Stimulated activated CD8-positive, alpha-beta memory T cell treated with anti-CD3 and anti-CD28 coated beads, Interleukin-7, amount 100 ng/mL, for 24 hours (primary cell): ENCODE measurements around the gene FGGY.

ENCODE experiments used
- DNase-seq: peaks from one replicate; pipeline ENCODE4 v3.0.0-alpha.2; 2020; ENCODE audit warnings: low read depth

The FGGY gene

GRCh38 chr1:59390307-59390706 lies 93.4 kb downstream of the FGGY start:
- no peak for DNase-seq

DNA sequence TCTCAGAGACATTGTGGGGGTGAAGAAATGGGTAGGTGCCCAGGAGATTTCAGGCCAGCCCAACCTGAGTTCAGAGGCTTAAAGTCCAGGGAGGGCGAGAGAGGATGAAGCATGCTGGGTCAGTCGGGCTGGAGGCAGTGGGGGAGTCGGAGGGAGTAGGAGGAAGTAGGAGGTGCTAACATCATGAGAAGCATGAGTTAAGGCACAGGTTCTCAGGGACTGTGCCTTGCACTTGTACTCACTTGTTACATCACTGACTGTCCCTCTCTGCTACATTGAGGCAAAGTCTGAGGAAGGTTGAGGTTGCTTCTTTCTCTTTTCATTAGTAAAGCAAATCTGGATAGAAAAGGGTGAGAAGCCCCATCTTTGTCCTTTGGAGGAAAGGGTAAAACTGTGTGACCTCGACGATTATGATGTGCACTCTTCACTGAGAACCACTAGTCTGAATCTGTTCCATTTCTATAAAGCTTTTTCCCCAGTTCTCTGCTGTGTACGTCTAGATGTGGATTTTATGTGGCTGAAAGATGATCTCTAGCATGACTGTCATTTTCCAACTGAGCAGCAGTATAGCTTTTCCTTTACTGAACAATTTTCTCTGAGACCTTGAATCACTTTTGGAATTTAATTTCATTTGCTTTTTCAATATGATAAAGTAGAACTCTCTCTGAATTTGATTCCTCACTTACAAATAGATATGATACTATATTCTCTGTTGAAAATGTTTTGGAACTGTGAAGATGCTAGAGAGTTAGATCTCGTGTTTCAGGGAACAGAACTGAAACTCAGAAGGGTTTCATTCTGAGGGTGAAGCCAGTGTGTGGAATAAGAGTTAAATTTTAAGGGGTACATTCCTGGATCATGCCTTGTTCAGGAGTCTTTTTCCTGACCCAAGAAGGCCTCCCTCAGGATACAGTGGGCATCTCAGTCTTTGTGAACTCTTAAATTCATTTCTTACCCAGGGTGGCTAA lies 94.6 kb downstream of the FGGY start:
- no peak for DNase-seq

DNA sequence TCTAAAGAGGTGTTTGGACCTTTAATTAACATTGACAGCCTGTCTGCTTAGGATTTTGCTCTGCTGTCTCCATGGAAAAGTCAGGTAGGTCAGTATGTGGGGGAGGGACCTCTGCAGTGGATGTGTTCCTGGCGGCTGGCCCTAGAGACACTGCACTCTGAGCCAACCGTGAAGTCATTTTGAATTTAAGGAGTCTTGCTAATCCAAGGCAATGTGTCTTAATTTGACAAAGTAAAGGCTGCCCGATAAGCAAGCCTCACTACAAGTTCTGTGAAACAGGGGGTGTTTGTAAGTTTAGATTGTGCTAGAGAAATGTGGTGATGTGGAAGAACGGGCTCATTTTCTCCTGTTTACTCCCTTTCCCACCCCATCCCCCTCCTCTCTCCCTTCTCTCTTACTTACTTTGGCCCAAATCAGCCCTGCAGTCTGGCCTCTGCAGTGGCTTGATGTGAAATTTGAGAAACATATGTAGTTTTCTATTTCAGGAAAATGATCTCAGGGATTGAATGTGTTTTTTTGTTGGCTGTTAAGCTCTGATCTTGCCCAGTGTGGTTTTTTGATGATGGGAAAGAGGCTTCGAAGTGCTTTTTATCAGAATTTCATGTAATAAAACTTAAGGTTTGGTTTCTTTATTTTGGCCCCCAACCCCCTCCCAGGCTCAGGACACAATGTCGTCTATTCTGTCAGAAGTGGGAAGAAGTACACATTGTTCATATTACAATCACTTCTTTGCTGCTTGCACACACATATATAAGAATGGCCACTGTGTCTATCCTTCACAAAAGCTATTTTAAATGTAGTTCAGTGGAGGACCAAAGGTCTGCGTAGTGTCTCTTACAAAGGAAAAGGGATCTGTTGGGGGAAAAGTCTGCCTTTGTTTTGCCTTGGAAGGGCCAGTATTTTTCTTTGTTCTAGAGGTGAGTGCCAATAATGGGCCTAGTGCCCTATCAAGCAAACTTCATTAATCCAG lies 96.6 kb downstream of the FGGY start:
- no peak for DNase-seq

DNA sequence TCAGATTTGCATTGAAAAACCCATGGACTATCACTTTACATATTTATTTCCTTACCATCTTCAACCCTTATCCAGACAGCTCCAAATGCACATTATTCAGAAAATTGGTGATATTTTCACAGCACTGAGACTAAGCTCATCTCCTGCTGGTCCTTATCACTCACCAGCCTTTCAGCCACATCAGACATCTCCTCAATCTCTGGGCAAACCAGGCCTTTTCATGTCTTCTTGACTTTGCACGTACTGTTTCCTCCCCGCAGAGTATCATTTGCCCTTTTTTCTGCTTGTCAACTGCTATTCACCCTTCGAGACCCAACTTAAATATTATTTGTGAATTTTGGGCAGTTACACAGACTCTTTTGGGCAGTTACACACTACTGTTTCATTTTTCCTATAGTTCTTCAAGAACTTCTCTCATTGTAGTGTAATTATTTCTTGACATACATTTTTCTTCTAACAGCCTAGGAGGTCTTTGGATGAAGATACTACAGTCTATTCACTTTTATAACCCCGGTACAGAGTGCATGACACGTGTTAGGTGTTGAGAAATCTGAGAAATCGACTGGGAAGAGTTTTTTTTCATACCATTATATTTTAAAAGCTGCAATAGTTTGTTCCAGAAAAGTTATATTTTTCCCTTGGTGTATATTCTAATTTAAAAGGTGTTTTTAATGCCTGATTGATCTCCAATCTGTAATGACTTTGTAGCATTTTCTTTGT lies 98.0 kb downstream of the FGGY start:
- no peak for DNase-seq

GRCh38 chr1:59396387-59396786 lies 99.5 kb downstream of the FGGY start:
- DNase-seq, result no peak

DNA sequence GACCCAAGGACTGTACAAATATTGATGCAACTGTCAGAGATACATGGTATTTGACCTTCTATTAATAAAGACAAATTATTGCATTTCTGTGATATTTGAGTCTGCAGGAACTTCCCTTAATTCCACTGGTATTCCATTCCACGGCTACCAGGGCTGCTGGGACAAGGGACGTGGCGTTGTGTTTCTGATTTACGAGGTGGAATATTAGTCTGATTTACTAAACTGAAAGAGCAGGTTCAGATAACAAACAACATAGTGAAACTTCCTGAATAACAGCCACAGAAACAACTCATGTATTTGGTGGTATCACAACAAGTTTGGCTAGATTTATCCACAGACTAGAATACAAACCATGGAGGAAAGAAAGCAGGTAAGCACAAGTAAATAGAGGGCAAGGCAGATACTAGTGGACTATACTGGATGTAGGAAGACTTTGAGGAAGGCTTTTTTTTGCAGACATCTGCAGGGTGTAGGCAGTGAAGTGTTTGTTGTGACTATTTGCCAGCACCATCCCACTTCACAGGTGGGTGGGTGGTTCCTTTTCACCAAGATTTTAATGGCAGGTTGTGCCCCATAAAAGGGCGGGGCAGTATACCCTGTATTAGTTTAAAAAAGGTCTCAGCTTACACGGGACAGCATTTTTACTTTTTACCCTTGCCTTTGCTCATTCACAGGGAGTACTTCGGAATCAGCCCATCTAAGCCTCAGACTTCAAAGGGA lies 100.4 kb downstream of the FGGY start:
- DNase-seq, result no peak

DNA sequence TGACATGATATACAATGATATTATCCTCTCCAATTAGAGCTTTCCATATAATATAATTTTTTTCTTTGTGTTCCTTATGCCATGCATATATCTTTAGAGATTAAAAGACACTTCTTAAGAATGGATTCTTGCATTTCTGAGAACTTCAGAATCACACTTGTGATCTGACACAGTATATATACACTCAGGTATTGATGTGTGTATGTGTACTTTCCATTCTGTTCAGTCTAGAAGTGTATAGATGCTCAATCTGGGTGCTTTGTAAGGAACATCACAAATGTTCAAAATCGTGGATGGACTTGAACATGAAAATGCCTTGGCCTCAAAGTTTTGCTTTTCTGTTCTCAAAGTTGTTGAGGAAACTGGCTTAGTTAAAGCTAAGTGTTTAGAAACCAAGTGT lies 102.7 kb downstream of the FGGY start:
- no peak for DNase-seq

DNA sequence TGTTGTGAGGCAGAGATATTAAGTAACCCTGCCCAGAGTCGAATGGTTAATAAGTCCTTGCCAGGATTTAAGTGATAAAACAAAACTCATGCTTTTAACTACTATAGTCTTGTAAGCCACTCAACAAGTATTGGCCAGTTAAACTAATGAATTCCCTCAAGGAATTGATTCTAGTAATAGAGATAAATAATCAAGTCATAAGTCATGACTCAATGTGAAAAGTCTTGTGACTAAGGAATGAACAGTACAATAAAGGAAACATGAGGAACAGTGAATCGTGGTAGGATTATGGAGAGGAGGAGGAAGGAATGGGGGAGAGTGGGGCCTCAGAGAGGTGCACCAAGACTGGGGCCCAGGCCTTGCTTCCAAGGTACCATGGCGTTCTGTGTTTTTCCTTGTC lies 104.7 kb downstream of the FGGY start:
- DNase-seq, result no peak

DNA sequence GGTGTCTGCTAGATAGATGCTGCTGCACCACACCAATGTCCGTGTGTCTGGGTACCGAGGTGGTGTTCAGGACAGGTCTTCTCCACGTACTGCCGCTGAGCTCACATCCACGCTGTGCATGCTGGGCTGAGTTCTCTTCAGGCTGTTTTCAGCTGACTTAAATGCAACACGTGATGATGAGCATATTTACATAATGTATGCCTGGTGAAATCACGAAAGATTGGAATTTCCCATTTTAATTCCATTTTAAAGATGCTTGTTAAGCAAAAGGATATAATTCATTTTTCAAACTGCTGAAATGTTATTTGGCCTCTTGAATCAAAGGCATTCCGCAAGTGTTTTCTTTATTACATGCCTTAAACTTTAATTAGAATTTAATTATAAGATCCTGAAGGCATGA lies 107.9 kb downstream of the FGGY start:
- no peak for DNase-seq

- no peak for DNase-seq
Measured at GRCh38 chr1:59406437-59407164, 109.7 kb downstream of the FGGY start.

DNA sequence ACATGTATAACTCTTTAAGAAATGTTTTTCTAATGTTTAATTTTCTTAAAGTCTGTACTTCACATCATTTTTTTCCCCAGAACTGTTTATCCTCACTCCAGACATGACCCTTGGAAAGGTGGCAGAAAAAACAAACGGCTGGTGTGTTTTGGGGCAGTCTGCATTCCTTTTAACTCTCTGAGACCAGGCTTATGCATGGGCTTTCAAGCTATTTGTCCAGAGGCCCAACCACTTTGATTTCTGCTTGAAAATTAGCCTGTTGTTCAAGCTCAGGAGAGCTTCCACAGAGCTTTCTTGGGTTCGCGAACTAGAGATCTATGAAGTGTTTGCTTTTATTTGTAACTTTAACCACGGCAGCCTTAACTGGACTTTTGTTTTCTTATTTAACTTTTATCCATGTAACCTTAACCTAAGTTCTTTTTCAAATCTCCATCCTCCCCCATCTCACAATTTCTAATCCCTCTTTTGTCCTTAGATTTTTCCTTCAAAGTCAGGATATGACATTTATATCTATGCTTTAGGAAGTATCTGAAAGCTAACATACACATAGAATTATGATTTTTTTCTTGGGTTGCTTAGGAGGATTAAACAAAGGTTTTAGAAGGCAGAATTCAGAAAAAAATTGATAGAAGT lies 111.8 kb downstream of the FGGY start:
- DNase-seq, result no peak

DNA sequence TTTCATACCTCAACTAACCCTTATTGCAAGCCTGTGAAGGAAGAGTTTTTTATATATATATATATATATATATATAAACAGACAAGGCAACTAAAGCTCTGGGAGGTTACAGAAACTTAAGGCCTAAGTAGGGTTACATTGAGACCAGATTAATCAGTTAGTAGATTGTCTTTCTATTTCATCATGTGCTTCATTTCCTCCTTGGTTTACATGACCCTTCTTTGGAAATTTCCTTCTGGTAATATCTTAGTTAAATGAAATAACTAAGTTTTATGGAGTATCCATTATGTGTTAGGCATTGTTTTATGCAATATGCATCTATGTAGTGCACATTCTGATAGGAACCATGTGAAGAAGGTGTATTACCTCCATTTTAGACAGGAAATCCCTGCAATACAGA lies 112.7 kb downstream of the FGGY start:
- DNase-seq, result no peak

GRCh38 chr1:59409986-59410385 lies 113.1 kb downstream of the FGGY start:
- no peak for DNase-seq

- DNase-seq, result no peak
Measured at GRCh38 chr1:59410457-59410856, 113.6 kb downstream of the FGGY start.

DNA sequence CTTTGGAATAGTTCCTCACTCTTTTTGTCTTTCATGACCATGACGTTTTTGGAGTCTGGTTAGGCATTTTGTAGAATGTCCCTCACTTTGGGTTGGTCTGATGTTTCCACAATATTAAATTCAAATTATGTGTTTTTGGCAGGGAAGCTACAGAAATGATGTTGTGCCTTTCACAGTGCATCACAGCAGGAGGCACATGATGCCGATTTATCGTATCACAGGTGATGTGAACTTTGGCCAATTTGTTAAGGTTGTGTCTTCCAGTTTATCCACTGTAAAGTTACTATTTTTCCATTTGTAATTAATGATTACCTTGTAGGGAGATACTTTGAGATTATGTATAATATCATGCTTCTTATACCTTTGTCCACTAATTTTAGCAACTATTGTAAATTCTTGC lies 114.3 kb downstream of the FGGY start:
- DNase-seq, result no peak

- no peak for DNase-seq
Measured at GRCh38 chr1:59412718-59413326, 115.9 kb downstream of the FGGY start.

DNA sequence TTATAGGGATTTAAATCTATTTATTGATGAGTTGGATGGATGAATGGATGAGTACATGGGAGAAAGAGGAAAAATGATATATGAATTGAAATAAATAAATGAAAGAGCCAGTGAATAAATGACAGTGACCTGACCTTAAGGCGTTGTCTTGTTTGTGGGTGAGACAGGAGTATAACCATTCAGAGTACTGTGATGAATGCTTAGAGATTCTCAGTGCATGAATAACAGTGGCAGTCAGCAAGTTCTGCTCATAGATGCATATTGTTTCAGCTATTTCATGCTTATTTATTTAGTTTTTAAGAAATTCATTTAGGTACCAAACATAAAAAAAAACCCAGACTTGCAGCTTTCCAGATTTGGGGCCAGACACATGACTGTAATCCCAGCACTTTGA lies 116.4 kb downstream of the FGGY start:
- DNase-seq, result no peak

DNA sequence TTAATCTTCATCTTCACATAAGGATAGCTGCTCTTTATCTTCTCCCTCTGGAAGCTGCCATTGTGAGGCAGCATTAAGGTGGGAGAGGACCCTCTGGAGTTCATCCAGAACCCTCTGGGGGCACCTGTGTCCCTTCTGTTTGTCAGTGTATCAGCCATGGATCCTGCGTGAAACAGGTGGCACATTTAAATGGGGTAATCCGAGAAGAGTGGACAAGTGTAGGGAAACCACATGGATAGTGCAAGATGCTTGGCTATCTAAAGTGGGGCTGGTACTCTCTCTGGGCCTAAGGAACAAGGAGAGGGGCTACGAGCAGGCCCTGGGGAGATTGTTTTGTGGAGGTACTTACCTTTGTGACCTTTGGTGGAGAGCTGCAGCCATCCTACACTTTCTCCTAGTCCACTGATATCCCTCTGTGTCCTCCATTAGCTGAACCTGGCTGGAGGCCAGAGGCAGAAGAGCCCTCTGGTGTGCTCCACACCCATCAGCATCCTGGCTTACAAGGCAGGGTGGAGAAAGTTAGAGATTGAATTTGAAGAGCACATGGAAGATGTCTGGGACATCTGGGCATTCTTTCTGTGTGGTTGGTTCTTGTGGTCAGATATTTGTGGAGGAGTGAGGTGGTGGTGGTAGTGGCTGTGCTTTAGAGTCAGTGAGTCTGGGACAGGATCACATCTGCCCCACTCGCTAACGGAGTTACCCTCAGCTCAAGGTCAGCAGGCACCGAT lies 117.7 kb downstream of the FGGY start:
- no peak for DNase-seq

- no peak for DNase-seq
Measured at GRCh38 chr1:59415286-59415850, 118.5 kb downstream of the FGGY start.
